GM21515 (cell line): ENCODE measurements around the gene ILKAP.

Experiments
- ATAC-seq: cut with Tn5 transposase; IDR thresholded peaks from one replicate; pipeline ENCODE4 v1.9.1; 2021; ENCODE audit not compliant: unreplicated experiment

The ILKAP gene

DNA sequence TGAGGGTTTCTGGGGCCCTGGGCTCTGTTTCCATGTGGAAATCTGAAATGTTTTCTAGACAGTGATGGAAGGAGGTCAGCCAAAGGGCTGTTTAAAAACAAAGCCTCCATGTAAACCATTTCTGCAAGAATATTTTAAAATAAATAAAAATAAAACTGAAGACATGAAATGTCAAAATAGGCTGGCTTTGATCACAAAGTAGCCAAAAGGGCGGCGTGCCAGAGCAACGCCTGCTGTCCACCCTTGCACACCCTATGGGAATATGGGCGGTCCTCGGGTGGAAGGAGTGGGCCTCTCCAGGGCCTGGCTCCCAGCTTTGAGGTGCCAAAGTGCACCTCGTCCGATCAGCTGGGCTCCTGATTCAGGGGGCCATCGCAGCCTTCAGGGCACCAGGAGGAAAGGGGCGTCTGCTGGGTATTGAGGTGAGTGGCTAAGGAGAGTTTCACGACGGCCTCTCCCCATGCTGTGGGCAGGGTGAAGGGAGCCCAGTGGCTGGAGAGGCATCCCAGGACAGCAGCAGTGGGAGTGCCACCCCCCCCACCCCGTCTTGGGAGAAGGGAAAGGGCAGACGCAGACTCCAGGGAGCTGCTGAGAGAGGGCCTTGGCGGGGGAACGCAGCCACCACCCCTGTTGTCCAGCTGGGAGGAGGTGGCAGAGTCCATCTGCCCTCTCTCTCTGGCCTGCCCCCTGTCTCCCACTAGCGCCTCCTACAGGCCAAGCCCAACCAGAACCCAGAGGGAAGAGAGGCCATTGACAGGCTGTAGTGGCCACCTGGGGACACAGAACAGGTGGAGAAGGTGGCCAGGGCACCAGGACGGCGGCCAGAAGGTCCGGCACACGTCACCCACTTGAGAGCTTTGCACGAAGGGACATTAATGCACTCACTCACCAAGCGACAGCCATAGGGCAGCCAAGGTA lies 50.5 kb downstream of the ILKAP start:
- no peak for ATAC-seq

- ATAC-seq = no peak
Measured at GRCh38 chr2:238151628-238152235, 51.8 kb downstream of the ILKAP start.

- no peak for ATAC-seq
Measured at GRCh38 chr2:238151205-238151604, 52.3 kb downstream of the ILKAP start.

GRCh38 chr2:238150686-238151085 lies 52.8 kb downstream of the ILKAP start:
- ATAC-seq = no peak

GRCh38 chr2:238149841-238150572 lies 53.5 kb downstream of the ILKAP start:
- no peak for ATAC-seq

DNA sequence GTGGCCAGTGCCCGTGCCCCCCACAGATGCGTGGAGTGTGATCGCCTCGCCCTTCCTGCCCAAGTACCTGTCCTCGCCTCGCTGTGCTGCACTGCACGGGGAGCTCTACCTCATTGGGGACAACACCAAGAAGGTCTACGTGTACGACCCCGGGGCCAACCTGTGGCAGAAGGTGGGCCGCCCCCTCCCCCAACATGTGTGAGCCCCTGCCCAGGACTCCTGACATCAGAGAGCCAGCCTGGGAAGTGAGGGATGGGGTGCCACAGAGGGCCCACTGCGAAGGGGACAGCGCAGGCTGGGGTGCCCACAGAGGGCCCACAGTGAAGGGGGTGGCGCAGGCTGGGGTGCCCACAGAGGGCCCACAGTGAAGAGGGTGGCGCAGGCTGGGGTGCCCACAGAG lies 54.5 kb downstream of the ILKAP start:
- no peak for ATAC-seq

- no peak for ATAC-seq
Measured at GRCh38 chr2:238146884-238147544, 56.5 kb downstream of the ILKAP start.

DNA sequence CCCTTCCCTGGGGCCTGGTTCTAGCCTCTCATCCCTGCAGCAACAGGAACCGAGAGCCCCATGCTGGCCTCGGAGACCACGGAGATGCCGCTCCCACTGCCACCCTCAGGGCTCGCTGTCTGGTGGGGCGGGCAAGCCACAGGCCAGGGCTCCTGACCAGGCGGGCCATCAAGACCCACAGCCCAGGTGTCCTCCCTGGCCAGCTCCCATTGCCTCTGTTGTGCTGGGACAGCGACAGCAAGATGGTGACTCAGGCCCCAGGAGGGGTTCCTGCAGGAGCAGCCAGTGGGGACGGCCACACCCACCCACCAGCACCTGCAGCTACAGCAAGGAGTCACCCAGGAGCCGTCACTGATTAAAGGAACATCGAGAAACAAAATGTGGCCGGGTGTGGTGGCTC lies 57.6 kb downstream of the ILKAP start:
- no peak for ATAC-seq

GRCh38 chr2:238145046-238145445 lies 58.4 kb downstream of the ILKAP start:
- ATAC-seq = no peak

DNA sequence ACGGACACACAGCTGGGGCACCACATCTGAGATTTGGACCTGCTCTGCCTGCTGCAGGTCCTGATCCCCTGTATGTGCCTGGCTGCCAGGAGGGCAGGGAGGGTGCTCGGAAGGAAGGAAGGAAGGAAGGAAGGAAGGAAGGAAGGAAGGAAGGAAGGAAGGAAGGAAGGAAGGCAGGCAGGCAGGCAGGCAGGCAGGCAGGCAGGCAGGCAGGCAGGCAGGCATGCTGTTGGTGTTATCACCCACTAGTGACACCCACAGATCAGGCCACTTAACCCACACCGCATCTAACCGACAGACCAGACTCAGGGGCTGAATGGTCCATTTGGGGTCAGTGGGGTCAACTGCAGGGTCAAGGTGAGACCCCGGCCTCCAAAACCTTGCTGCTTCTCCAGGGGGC lies 59.2 kb downstream of the ILKAP start:
- no peak for ATAC-seq

GRCh38 chr2:238143239-238143951 lies 60.1 kb downstream of the ILKAP start:
- no peak for ATAC-seq

DNA sequence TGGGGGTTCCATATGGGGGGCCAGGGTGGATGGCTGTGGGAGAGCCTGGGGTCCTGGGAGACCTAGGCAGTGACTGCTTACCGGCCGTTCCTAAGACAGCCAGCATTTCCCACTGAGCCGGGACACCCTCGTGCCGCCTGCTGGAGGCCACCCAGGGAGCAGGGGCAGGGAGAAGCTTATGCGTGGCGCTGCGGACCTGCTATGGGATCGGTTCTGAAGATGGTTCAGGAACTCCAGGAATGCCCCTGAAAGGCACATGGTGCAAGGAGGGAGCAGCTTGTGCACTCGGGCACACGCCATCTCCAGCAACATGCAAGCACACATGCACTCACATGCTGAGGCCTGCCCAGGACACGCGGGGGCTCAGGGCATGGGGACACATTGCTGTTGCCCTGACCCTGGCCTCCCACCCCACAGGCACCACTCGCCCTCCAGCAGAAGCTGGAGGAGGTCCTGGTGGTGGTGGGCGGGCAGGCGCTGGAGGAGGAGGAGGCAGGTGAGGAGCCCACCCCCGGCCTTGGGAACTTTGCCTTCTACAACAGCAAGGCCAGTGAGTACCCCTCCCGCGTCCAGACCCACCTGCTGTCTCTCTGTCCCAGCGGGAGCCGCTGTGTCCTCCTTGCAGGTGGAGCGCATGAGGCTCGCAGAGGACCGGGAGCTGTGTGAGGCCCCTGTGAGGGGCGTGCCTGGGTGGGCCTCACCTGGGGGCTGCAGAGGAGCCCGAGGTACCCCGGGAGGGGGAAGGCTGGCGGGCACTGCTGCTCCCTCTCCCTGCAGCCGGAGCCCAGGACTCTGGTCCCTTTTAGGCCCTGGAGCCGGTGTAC lies 60.9 kb downstream of the ILKAP start:
- ATAC-seq = no peak

- ATAC-seq = no peak
Measured at GRCh38 chr2:238141541-238142318, 61.8 kb downstream of the ILKAP start.

- no peak for ATAC-seq
Measured at GRCh38 chr2:238140721-238141540, 62.6 kb downstream of the ILKAP start.

DNA sequence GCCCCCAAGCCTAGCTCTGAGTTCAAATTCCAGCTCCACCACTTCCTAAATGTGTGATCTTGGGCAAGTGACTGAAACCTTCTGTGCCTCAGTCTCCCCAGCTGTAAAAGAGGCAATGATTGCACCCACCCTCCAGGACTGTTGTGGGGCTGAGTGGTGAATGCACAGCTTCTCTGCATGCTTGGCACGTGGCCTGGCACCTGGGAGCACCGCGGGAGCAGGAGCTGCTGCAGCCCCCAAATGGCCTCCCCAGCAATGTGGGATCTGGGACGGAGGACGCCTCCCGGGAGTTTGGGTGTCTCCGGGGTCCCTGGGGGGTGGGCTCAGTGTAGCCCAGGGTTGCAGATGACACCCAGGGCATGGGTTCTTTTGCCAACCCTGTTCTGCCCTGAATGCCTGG lies 63.5 kb downstream of the ILKAP start:
- no peak for ATAC-seq

GRCh38 chr2:238139196-238140039 lies 64.1 kb downstream of the ILKAP start:
- ATAC-seq = no peak
